Breast epithelium (tissue), 3 donors: ENCODE measurements around the gene RIPOR1.
A peak's percentile ranks its signal among the peaks of the same experiment; 100 is the strongest.

Experiments
- CTCF ChIP-seq, 3 donors: fragments of 450-650 bp; IDR thresholded peaks; one replicate each; pipeline ENCODE4 v1.5.1; 2016 to 2017; ENCODE audit warnings: antibody characterized with exemption in 3 of 3, mild to moderate bottlenecking in 3 of 3, moderate library complexity in 3 of 3
- POLR2A ChIP-seq: fragments of 450-650 bp; IDR thresholded peaks from one replicate; pipeline ENCODE4 v1.6.1; 2016; ENCODE audit warnings: antibody characterized with exemption, mild to moderate bottlenecking, moderate library complexity
- POLR2AphosphoS5 ChIP-seq, 3 donors: sonication (generic); formaldehyde crosslinking; IDR thresholded peaks; one replicate each; pipeline ENCODE4 v1.6.1; 2017; ENCODE audit warnings: antibody characterized with exemption in 3 of 3

GRCh38 chr16:67504031-67505021 is 24.3 kb upstream of the RIPOR1 start:
- TF ChIP-seq CTCF (IDR thresholded peaks at IDR 0.05) (no peak), POLR2AphosphoS5 (IDR thresholded peaks at IDR 0.05) (peak in 1 of 3 donors; percentile 31), POLR2A (no peak)
